ENCODE data around the gene PLCL2.
"Not testable (repeated sequence)": the region's sequence is repeated elsewhere in the genome, so short reads cannot be mapped to it uniquely, and the experiment has no call there.

PLCL2 gene

GRCh38 chr3:17120115-17120514 lies 235.4 kb downstream of the PLCL2 start:
- intact Hi-C loops (cut with DNase I), result no loop called here
- DNase-seq, result peak in 1 of 42 donors; percentile 4

GRCh38 chr3:17121336-17121735 lies 236.6 kb downstream of the PLCL2 start:
- intact Hi-C loops (cut with DNase I), result no loop called here
- no peak for DNase-seq

- no peak for DNase-seq
- intact Hi-C loops (cut with DNase I), result no loop called here
Observed at GRCh38 chr3:17122758-17123157, 238.0 kb downstream of the PLCL2 start.

- intact Hi-C loops (cut with DNase I), result no loop called here
- peak in 1 of 42 donors; percentile 9 for DNase-seq
Observed at GRCh38 chr3:17125738-17126442, 241.1 kb downstream of the PLCL2 start.

- intact Hi-C loops (cut with DNase I), result not testable (repeated sequence)
- DNase-seq, result peak in 2 of 42 donors; percentile 10 to 14
Observed at GRCh38 chr3:17128671-17129070, 243.9 kb downstream of the PLCL2 start.

- intact Hi-C loops (cut with DNase I), result no loop called here
- DNase-seq, result peak in 1 of 42 donors; percentile 20
Observed at GRCh38 chr3:17129556-17129955, 244.8 kb downstream of the PLCL2 start.

- intact Hi-C loops (cut with DNase I), result no loop called here
- peak in 1 of 42 donors; percentile 3 for DNase-seq
Observed at GRCh38 chr3:17130956-17131355, 246.2 kb downstream of the PLCL2 start.

GRCh38 chr3:17132286-17133115 lies 247.7 kb downstream of the PLCL2 start:
- no peak for DNase-seq
- intact Hi-C loops (cut with DNase I), result no loop called here

- intact Hi-C loops (cut with DNase I), result no loop called here
- DNase-seq, result no peak
Observed at GRCh38 chr3:17133632-17134545, 249.1 kb downstream of the PLCL2 start.

GRCh38 chr3:17135696-17136095 lies 250.9 kb downstream of the PLCL2 start:
- DNase-seq, result no peak
- intact Hi-C loops (cut with DNase I), result no loop called here

- DNase-seq, result no peak
- intact Hi-C loops (cut with DNase I), result no loop called here
Observed at GRCh38 chr3:17136136-17136721, 251.5 kb downstream of the PLCL2 start.

GRCh38 chr3:17137321-17137826 lies 252.6 kb downstream of the PLCL2 start:
- no peak for DNase-seq
- intact Hi-C loops (cut with DNase I), result no loop called here

- intact Hi-C loops (cut with DNase I), result no loop called here
- DNase-seq, result no peak
Observed at GRCh38 chr3:17138246-17139039, 253.7 kb downstream of the PLCL2 start.
